GM21723 (cell line): Measurements from ENCODE around the gene C1QTNF5.
"Not testable (repeated sequence)": the region's sequence is repeated elsewhere in the genome, so short reads cannot be mapped to it uniquely, and the experiment has no call there.

Experiments
- ATAC-seq: cut with Tn5 transposase; IDR thresholded peaks from one replicate; pipeline ENCODE4 v1.9.1; 2021; ENCODE audit warnings: mild to moderate bottlenecking, moderate library complexity; ENCODE audit not compliant: unreplicated experiment

Gene C1QTNF5, protein sequence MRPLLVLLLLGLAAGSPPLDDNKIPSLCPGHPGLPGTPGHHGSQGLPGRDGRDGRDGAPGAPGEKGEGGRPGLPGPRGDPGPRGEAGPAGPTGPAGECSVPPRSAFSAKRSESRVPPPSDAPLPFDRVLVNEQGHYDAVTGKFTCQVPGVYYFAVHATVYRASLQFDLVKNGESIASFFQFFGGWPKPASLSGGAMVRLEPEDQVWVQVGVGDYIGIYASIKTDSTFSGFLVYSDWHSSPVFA

DNA sequence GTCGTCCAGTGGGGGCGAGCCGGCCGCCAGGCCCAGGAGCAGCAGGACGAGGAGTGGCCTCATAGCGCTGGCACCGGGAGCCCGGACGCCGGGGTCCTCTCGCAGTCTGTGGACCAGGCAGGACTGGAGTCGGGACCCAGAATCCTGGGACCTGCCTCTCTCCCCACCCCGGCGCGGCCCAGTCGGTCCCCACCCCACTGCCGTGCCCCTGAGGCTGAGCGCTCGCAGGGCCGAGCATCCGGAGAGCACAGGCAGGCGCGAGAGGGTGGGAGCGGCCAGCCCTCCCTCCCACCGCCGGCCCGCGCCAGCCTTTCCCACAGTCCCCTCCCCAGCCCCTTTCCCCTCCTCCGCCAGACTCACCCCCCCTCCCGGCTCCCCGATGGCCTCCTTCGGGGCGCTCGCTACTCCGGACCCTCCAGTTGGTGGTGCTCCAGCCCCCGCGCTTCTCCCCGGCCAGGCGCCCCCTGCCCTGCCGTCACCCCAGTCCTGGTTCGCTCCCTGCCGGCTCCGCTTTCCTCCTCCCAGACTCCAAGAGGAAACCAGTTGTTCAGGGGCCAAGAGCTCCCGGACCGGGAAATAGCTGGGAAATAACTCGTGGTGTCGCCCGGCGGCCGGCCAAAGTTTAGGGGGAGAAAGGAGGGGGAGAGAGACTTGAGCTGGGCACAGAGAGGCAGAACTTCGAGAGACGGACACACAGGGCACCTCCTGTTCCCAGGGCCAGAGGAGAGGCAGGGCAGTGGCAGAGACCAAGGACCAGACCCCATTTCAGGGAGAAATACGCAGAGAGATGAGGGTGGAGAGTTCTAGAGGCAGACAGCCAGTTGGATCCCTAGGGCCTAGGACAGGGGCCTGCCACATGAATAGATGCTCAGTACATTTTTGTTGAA is at the start of gene C1QTNF5:
C1QTNF5 (minus strand) TSS at position 549 of the 887 bp plus-strand sequence; CDS start at position 63, 486 bp downstream.
- no peak for ATAC-seq

DNA sequence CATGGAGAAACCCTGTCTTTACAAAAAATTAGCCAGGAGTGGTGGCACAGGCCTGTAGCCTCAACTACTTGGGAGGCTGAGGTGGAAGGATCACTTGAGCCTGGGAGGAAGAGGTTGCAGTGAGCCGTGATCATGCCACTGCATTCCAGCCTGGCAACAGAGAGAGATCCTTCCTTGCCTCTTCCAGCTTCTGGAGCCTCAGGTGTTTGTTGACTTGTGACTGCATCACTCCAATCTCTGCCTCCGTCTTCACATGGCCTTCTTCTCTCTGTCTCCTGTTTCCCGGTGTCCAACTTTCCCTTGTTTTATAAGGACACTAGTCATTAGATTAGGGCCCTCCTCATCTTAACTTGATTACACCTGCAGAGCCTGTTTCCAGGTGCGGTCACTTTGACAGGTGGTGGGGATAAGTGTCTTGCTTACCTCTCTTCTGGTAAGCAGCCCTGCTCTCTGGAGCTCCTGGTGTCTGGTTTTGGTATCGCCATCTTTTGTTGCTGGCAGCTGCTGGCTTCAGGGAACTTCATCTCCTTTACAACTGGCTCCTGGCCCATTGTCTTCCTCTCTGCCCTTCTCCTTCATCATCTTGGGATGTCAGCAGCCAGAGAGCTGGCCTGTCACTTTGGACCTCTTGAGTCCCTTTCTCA is 49.0 kb upstream of the C1QTNF5 start:
- no peak for ATAC-seq

DNA sequence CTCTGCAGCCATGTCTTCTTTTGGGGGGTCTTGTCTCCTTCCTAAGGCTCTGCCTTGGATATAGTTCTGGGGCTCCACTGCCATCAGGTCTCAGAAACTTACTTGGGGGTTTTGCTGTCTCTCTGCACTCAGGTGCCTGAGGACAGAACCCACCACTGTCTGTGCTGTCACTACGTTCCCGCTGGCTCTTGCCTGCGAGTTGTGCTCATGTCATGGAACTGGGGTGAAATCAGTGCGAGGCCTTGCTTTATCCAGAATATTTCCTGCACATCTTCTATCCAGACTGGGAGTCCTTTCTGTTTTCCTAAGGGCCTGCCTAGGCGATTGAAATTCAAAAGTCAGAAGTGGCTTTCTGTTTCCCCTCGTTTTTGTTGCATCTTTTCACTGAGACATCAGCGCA is 47.4 kb upstream of the C1QTNF5 start:
- no peak for ATAC-seq

DNA sequence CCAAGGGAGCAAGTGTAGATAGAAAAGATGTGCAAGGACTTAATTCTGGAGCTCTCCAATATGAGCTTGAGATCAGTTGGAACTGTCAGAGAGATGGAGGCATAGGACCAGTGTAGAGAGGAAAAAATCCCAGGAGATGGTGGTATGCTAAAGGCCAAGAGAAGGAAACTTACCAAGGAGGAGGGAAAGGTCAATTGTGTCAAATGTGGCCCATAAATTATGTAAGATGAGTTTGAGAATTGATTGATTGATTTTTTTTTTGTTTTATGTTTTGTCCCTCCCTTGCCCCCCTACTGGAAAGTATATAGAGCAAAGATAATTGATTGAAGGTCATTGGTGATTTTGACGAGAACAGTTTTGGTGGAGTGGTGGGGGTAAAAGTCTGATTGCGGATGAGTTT is 43.6 kb upstream of the C1QTNF5 start:
- no peak for ATAC-seq

DNA sequence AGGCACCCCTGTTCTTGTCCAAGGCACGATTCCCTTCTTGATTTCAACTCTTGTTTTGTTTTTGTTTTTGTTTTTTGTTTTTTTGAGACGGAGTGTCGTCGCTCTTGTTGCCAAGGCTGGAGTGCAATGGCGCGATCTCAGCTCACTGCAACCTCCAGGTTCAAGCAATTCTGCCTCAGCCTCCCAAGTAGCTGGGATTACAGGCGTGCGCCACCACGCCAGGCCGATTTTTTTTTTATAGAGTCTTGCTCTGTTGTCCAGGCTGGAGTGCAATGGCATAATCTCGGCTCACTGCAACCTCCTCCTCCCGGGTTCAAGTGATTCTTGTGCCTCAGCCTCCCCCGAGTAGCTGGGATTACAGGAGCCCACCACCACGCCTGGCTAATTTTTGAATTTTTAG is 41.8 kb upstream of the C1QTNF5 start:
- ATAC-seq = not testable (repeated sequence)

DNA sequence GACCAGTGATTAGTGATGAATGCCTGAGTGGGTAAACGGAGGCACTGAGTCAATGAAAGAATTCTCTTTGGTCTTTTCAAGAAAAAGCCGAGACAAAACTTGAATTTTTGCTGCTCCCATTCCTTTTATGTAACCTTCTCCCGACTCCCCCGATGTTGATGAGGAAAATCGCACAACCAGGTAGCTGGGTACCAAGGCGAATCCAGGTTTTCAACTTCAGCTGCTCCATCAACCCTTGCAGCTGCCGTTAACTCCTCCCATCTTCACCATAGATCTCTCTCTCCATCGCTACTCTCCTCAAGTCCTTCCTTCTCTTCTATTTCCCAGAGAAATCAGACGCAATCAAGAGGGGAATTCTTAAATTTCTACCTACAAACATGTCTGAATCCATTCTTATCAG is 41.4 kb upstream of the C1QTNF5 start:
- ATAC-seq = no peak

DNA sequence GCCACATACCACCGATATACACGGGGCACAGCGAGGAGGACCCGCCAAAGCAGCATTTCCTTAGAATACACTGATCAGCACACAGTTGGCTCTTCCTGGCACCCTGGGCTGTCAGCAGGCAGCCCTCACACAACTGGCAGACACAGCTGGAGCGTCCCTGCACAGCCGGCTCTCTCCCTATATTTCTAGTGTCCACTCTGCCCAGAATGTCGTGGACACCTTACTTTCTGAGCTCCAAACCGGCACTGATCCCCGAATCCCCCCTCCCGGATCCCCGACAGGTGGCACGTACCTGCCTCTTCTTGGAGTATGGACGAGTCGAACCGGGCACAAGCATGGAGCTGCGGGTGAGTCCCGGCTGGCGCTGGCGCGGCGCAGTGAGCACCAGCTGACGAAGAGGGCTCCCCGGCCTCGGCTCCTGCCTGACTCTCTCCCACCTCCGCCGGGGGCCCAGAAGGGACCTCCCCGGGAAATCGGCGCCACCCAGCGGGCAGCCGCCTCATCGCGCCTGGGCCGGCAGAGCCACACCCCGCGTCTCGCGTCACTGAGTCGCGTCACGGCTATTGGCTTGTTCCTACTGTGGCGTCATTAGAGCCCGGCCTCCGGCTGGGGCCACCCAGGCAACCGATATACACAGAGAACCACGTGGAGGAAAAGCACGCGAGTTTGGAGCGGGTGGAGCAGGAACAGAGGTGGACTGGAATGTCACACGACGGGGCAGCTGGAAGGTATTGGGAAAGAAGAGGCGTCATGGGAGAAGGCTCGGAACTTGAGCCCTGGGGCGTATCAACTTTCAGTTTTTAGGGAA is 40.7 kb upstream of the C1QTNF5 start, which contains the start of gene USP2:
USP2 (minus strand) TSS at position 510 of the 808 bp plus-strand sequence. CDS start 8,210 bp downstream, outside the sequence.
- ATAC-seq = peak; percentile 99

DNA sequence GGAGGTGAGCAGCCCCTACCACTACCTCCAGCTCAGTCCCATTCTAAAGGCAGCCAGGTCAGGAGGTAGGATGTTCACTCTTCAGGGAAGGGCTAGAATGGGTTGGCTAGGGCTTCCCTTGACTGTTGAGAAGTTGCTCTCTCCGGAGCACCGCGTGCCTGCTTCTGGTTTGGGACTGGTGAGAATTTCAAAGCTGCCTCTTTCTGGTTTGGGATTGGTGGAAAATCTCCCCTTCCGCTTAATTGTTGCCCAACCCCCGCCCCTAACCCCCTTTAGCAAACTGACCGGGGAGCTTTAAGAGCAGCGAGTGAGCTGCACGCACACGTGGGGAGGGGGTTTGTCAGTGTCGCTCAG is 40.1 kb upstream of the C1QTNF5 start:
- ATAC-seq = no peak

DNA sequence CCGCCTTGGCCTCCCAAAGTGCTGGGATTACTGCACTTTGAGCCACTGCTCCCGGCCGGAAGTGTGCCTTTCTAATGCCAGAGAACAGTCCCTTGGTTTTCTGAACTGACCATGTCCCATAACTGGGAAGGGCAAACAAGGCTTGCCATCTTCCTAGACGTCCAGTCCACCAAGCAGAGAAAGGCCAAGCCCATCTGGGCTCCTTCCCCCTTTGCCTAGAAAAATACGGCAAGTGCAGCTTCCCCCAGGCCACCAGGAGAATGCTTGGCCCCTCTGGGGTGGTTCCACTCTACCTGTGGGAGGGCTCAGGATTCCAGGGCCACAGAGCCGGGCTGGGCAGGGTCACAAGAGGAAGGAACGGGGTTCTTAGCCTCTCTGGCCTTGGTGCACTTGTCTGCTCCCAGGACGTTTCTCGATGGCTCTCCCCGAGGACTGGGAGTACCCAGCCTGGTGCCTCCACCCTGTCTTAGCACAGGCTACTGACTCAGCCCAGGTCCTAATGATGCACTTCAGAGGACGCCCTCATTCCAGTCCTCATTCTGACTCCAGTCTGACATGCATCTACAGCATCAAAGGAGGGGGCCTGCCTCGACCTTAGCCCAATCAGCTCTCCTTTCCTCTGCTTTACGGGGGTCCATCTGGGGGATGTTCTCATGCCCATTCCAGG is 39.6 kb upstream of the C1QTNF5 start:
- ATAC-seq = no peak

DNA sequence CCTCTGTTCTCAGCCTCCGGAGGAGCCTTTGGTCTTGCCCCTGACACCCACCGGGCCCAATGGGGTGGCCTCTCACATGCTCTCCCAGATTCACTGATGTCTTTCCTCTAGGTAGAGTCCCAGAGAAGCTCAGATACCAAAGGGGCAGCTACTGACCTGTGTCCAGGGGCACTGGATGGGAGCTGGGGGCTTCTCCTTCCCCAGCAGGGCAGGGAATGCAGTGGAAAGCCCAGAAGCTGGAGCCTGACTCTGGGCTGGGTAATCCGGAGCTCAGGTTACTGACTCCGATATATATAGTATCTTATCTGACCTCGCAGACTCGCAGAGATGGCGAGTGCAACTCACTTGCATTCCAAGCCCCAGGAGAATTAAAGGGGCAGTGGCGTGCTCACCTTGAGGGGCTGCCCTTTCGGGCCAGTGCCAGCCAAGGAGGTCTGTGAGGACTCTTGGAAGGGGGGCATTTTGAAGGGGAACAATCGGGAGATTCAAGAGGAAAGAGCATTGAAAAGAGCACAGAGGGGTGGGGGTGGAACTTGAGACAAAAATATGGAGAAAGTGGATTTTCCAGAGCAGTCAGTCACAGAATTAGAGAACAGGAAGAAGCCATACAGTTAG is 38.3 kb upstream of the C1QTNF5 start:
- no peak for ATAC-seq

DNA sequence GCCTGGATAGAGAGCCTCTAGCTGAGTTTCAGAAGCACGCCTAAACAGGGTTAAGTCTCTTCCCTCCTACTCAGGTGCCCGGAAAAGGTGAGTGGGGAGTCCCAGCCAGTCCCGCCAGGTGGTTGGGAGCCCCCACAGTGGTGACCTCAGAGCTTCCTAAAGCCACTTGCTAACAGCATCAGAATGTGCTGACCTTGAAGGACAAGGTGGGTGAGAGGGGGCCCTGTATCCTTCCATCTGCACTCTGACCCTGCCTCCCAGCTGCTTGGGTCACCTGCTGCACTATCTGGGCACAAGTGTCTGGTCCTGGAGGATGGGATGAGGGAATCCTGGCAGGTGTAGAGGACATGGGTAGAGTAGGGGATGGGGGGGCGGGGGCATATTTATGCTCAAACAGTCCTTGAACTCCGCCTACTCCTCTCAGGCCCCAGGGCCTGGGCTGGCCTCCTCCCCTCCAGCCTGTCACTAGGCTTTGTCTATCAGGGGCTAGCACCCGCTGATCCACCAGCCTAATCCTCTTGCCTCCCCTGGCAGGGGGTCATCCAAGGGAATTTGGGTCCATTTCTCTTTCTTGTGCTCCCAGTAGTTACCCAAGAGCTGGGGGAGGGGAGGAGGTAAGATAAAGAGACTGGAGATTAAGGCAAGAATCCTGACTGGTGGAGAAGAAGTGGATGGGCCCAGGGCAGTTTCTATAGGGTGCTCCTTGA is 37.4 kb upstream of the C1QTNF5 start:
- no peak for ATAC-seq

DNA sequence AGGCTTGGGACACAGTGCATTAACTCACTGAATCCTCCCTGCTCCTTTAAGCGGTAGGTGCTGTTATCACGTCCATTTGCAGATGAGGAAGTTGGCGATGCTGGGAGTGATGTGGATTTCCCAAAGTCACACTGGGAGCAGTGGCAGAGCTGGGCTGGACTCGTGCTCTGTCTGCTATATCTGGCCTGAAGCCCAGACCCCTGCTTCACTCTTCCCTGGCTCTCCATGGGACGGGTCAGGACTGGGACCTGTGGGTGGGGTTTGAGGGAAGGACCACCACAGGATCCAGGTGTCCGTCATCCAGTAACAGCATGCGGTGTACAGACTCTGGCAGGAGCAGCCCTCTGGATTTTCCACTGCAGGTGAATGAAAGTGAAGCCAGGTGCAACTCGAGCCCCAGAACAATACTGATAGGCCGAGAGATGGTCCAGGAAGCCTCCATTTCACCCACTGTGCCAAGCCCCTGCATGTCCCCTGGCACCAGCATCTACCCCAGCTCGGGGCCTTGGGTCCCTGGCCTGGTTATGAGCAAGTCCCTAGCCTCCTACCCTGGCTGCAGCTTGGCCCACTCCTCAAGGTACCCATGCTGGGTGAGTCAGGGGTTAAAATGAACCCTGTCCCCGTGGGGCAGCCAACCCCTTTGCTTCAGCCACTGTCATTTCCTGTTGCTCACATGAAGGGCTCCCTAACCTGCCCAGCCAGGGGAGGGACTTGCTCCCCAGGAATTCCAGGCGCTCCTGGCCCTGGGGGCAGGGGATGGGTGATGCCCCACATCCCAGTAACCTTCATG is 36.6 kb upstream of the C1QTNF5 start:
- ATAC-seq = no peak

DNA sequence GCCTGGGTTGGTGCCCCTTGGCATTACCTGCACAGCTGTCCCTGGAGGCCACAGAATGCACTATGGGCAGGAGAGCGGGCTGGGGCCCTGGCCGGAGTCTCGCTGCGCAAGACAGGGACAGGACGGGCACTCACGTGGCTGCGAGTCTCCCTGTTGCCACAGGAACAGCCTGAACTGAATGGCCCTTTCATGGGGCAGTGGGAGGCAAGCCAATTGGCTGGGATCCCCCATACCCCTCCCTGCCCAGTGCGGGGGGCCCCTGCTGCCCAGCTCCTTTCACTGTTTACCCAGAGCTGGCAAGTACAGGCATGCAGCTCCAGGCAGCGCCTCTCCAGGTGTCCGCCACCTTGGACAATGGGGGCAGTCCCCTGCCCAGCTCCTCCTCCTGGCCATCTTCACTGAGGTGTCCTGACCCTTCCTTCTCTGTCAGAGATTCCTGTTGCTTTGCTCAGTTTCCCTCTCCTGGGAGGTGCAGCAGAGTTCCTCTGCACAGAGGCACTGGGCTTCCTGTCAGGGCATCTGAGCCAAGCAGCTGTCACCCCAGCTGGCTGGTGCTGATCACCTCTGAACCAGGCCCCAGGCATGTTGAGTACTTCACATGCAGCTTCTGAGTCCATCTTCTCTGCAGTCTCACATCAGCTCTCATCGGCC is 35.6 kb upstream of the C1QTNF5 start:
- ATAC-seq = no peak

DNA sequence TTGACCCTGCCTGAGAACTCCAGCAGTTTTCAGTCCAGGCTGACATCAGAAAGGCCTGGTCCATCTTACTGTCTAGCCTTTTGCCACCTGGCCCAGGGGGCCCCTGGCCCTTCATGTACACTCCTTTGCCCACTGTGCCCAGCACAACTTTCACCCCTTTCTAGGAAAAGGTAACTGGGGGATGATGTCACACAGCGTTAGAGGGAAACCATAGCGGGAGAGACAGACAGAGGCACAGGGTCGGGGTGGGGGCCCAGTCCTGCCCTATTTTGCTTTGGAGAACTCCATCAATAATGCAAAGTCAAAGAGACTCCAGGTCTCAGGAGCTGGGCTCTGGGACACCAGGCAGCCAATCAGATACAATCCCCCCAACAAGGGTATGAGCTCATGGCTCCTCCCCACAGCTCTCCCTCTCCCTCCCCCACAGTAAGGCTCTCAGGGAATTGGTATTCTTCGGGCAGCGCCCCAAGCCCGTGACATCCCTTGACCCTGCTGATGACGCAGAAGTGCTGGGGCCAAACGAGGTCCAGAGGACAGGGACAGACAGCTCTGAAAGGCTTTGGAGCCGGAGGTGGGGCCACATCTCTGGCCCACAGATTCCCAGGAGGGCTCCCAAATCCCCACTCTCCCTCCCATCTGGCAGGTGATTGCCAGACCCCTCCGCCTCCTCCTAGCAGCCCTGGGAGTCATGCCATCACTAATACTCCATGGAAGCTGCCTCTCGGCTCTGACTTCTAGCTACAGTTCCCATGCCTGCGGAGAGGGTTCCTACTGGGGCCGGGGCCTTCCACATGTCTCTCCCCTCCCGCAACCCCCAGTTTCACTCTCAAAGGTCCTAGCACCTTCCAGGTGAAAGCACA is 34.9 kb upstream of the C1QTNF5 start:
- ATAC-seq = no peak

DNA sequence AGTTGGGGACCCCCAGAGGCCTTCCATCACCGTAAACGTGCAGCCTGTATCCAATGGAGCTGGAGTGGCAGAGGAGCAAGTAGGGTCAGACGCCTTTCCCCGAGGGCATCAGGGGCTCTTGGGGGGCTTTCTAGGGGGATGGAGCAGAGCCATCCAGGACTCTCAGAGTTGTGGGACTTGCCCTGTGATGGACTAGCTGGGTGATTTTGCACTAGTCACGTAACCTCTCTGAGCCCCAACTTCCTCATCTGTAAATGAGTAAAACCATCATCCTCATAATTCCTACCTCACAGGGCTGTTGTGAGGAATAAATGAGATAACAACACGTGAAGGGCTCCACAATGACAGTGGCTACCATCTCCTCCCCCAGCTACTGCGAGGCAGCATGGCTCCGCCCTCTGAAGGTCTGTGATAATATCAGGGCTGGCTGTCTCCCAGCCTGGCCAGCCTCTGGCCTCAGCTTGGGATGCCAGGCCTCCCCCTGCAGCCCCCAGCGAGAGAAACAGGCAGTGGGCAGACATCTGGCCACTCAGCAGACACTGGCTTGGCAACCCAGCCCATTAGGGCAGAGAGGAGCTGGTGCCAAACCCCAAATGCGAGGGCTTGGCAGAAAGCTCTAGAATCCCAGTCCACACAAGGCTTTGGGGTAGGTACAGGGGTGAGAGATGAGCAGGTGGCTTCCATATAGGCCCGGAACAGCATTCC is 34.1 kb upstream of the C1QTNF5 start:
- ATAC-seq = no peak

DNA sequence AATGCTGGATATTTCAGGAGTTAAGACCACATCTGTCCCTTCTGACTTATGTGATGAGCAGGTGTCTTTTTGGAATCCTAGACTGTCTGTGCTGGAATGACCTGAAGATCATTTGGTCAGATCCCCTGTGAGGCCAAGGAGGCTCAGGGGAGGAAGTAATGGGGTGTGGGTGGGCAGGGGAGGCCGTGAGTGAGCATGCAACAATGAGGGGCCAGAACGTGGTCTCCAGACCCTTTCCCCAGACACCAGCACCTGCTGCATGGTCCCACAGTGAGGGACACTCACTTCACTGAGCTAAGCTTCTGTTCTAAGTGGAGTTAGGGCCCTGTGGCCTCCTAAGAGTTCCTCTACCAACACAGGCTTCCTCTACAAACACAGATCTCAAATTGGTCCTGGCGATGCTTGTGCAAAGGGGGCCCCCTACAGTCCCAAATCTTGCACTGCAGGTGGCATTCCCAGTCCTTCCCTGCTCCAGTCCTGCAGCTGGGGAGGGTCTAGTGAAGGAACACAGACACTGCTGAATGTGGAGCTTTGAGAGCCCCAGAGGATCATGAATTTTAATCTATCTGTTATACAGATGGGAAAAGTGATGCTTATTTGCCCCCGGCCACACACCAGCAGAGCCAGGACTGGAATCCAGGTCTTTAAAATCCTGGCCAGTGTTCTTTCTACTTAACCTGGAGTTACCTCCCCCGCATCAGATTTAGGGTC is 33.4 kb upstream of the C1QTNF5 start:
- ATAC-seq = no peak
